MCF 10A (cell line): ENCODE data around the gene IL17REL. TPM values are rescaled to one million over a fixed set of nuclear protein-coding genes. Genes with fewer than 3 reads are reported as not detected.

Source experiments
- BruUV-seq: library from RNA; stranded (reverse); fragments of 400-500 nt; replicated peaks from 2 replicates; lab custom pipeline; 2021; lab: Mats Ljungman, UMichigan
- CTCF ChIA-PET: fragments of 300-600 bp; sonication (Branson Sonifier 250); formaldehyde crosslinking; extraction: SDS; loops from one replicate; lab custom pipeline; 2021; ENCODE audit warnings: antibody characterized with exemption, inconsistent platforms; lab: Yijun Ruan, JAX
- POLR2A ChIA-PET: fragments of 300-600, 350-650 bp; sonication (Branson Sonifier 250); formaldehyde crosslinking; extraction: SDS; loops from one replicate; lab custom pipeline; 2020; ENCODE audit warnings: antibody characterized with exemption, inconsistent platforms; lab: Yijun Ruan, JAX
- DNase-seq: peaks from one replicate; pipeline ENCODE4 v3.0.0-alpha.2; 2018; ENCODE audit not compliant: unreplicated experiment
- H3K27ac Mint-ChIP-seq: one replicate; pipeline ENCODE4 v1.8.0; 2022; ENCODE audit warnings: mild to moderate bottlenecking, low read depth, mixed read lengths; ENCODE audit not compliant: unreplicated experiment
- H3K27me3 Mint-ChIP-seq: one replicate; pipeline ENCODE4 v1.8.0; 2022; ENCODE audit warnings: mixed read lengths; ENCODE audit not compliant: insufficient read depth, unreplicated experiment
- H3K36me3 Mint-ChIP-seq: one replicate; pipeline ENCODE4 v1.8.0; 2022; ENCODE audit warnings: mild to moderate bottlenecking, moderate library complexity, mixed read lengths; ENCODE audit not compliant: insufficient read depth, unreplicated experiment
- H3K4me1 Mint-ChIP-seq: one replicate; pipeline ENCODE4 v1.8.0; 2022; ENCODE audit warnings: mixed read lengths; ENCODE audit not compliant: insufficient read depth, unreplicated experiment
- H3K4me3 Mint-ChIP-seq: one replicate; pipeline ENCODE4 v1.8.0; 2022; ENCODE audit warnings: mild to moderate bottlenecking, moderate library complexity, mixed read lengths; ENCODE audit not compliant: unreplicated experiment
- H3K9me3 Mint-ChIP-seq: one replicate; pipeline ENCODE4 v1.8.0; 2022; ENCODE audit warnings: mixed read lengths; ENCODE audit not compliant: unreplicated experiment
- CTCF ChIP-seq: fragments of 200-600 bp; IDR thresholded peaks from one replicate; pipeline ENCODE4 v1.8.0; 2022; ENCODE audit warnings: antibody characterized with exemption, mild to moderate bottlenecking; ENCODE audit not compliant: unreplicated experiment
- intact Hi-C: fragments of 100-400 bp; cut with micrococcal nuclease; formaldehyde crosslinking; loops from 2 replicates; pipeline ENCODE4 v1.14.1; 2022
- total RNA-seq: library from RNA; stranded (reverse); gene quantifications from 2 replicates; pipeline ENCODE4 v1.2.3, GENCODE V29; 2022

IL17REL gene
- total RNA-seq, 1 experiment from 2014 or later = not detected

GRCh38 chr22:49962012-49962750 lies 50.4 kb downstream of the IL17REL start:
- peak overlapping the region; percentile 90 for H3K4me3 Mint-ChIP-seq
- ChIA-PET CTCF (interaction anchor here (0.9 to 1.9 kb wide), 5 partner anchors 10 to 68 kb away, joined by 3 to 12 read pairs (median 4); no protein-coding TSS in a partner anchor), POLR2A (interaction anchor here (0.9 to 6.1 kb wide), 9 partner anchors 9 to 196 kb away, joined by 3 to 73 read pairs (median 13); no protein-coding TSS in a partner anchor)
- peaks cover 52% of the 10 kb centered on the region for H3K36me3 Mint-ChIP-seq
- H3K27me3 Mint-ChIP-seq = no peaks in the 10 kb centered on the region
- TF ChIP-seq CTCF = no peak
- no TSS peak for BruUV-seq
- intact Hi-C loops = loop anchor here (1.0 kb wide), 1 partner anchor 31 kb away; no protein-coding TSS in a partner anchor
- no peaks in the 10 kb centered on the region for H3K9me3 Mint-ChIP-seq
- H3K4me1 Mint-ChIP-seq = peaks cover 12% of the 10 kb centered on the region
- DNase-seq = peak; percentile 93
- H3K27ac Mint-ChIP-seq = peak overlapping the region; percentile 77

GRCh38 chr22:49961601-49962011 lies 51.0 kb downstream of the IL17REL start:
- no peak for TF ChIP-seq CTCF
- peak overlapping the region; percentile 90 for H3K4me3 Mint-ChIP-seq
- H3K9me3 Mint-ChIP-seq = no peaks in the 10 kb centered on the region
- ChIA-PET POLR2A (interaction anchor here (0.9 to 6.1 kb wide), 11 partner anchors 9 to 196 kb away, joined by 3 to 73 read pairs (median 13); no protein-coding TSS in a partner anchor), CTCF (interaction anchor here (0.7 to 1.1 kb wide), 4 partner anchors 9 to 278 kb away, joined by 3 to 4 read pairs (median 3); no protein-coding TSS in a partner anchor)
- peaks cover 47% of the 10 kb centered on the region for H3K36me3 Mint-ChIP-seq
- H3K27me3 Mint-ChIP-seq = no peaks in the 10 kb centered on the region
- BruUV-seq = no TSS peak
- peaks cover 18% of the 10 kb centered on the region for H3K4me1 Mint-ChIP-seq
- intact Hi-C loops = loop anchor here (1.0 kb wide), 1 partner anchor 30 kb away; no protein-coding TSS in a partner anchor
- peak overlapping the region; percentile 77 for H3K27ac Mint-ChIP-seq
- DNase-seq = no peak

GRCh38 chr22:49961005-49961600 lies 51.5 kb downstream of the IL17REL start:
- Mint-ChIP-seq H3K9me3 (no peaks in the 10 kb centered on the region), H3K4me1 (peaks cover 20% of the 10 kb centered on the region), H3K27me3 (no peaks in the 10 kb centered on the region), H3K4me3 (peak overlapping the region; percentile 90), H3K36me3 (peaks cover 47% of the 10 kb centered on the region), H3K27ac (peak overlapping the region; percentile 77)
- DNase-seq = no peak
- intact Hi-C loops = no loop called here
- BruUV-seq = TSS peak; percentile 18
- TF ChIP-seq CTCF = no peak
- POLR2A ChIA-PET = interaction anchor here (0.8 to 6.1 kb wide), 12 partner anchors 9 to 197 kb away, joined by 3 to 73 read pairs (median 13); no protein-coding TSS in a partner anchor
- CTCF ChIA-PET = interaction anchor here (0.7 to 1.0 kb wide), 3 partner anchors 14 to 278 kb away, joined by 3 to 4 read pairs (median 3); no protein-coding TSS in a partner anchor
